Stimulated activated naive CD8-positive, alpha-beta T cell treated with anti-CD3 and anti-CD28 coated beads, Interleukin-15, Interleukin-2, amounts not matched to agents 100 U/mL and 50 U/mL, for 24 hours (primary cell): ENCODE data around the gene SH3TC1.

Experiments
- ATAC-seq: fragments of 150-1000 bp; cut with Tn5 transposase; one replicate; pipeline ENCODE4 v1.10.0; 2021
- DNase-seq: peaks from one replicate; pipeline ENCODE4 v3.0.0; 2021

Gene SH3TC1

DNA sequence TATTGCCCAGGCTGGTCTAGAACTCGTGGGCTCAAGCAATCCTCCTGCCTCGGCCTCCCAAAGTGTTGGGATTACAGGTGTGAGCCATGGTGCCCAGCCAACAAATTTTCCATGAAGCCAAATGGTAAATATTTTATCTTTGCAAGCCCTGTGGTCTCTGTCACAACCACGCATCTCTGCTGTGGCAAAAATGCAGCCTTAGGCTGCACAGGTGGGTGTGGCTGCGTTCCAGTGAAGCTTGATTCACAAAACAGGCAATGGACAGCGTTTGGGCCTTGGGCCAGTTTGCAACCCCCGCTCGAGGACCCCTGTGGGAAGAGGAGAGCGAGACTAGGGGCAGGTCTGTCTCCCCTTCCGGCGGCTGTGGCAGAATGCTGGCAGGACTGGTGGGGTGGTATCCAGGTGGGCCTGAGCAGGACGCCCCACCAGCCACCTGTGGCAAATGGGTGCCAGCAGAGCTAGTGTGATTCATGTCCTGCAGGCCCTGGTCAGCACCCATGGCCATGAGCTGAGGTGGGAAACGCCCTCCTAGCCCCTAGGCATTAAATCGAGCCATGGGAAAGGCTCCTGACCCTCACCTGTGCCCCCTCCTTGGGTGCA lies 90.2 kb downstream of the SH3TC1 start:
- ATAC-seq (no peak), DNase-seq (no peak)

DNA sequence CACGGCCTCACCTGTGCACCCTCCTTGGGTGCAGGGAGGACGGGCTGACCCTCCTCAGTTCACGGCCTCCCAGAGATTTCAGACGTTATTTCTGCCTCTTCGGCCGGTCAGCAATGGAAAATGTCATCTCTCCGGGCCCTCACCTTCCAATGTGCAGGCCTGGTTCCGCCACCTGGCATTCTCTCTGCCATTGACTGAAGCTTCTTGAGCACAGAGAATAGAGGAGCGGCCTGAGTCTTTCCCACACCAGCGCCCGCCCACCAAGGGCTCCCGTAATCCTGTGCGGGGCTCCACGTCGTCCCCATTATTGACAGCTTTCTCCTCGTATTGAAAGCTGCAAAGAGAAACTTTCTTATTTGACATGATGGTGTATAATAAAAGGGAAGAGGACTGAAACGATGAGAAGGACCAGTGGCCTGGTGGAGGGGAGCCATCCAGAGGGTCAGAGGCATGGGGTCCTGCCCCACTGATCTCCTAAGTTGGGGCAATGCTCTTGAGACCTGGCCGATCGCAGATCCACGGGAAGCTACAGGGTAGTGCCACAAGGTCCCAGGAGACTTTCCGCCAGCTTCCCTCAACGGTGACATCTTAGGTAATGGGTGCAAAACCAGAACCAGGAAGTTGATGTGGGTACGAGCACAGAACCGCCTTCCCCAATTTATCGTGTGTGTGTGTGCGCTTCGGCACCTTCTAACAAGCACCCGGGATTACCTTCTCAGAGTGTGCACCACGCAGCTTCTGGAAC lies 91.0 kb downstream of the SH3TC1 start:
- ATAC-seq (no peak), DNase-seq (no peak)

DNA sequence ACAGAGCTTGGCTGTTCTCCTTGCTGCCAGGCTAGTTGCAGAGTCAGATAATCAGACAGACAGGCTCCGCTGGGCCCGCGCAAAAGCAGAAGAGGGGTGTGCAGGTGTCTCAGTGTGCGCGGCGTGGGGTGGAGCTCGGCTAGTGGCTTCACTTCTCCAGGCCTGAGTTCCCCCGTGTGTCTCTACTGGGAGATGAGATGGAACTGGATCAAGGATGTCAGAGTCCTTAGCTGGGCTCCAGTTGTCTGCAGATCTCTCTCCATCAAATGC lies 91.5 kb downstream of the SH3TC1 start:
- ATAC-seq (no peak), DNase-seq (no peak)
